ENCODE data around the gene DGLUCY. TPM values are rescaled to one million over a fixed set of nuclear protein-coding genes. Genes with fewer than 3 reads are reported as not detected.

The DGLUCY gene
- total and polyA plus RNA-seq, 2 donors (not counting 1 experiment from before 2014, with no cell fraction given), result 91.5 to 103 TPM

DNA sequence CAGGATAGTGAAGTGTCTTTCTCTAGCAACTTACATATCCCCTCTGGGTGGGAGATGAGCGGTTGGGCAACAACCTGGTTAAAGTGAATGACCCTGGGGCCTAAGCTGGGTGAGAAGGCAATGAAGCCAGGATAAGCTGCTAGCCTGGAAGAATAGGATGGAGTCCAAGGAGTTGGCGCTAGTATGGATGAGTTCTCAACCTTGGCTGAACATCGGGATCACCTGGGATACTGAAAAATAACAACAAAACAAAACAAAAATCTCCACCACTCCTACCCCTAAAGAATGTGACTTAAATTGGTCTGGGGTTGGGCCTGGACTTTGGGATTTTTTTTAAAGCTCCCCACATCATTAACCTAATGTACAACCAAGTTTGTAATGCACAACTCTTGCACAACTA is 48.6 kb upstream of the DGLUCY start:
- no peak overlapping the region for H3K4me2 ChIP-seq (replicated peaks; ENCODE audit: low read depth, low read length, poor library complexity, severe bottlenecking)
- no peaks in the 10 kb centered on the region for H4K20me1 ChIP-seq (ENCODE audit: control insufficient read depth, insufficient read depth, low read length, poor library complexity, severe bottlenecking)
- no peak overlapping the region for H3K9ac ChIP-seq (ENCODE audit: low read length)
- no CpG with 5 or more reads among the region's 3 CpGs for WGBS (ENCODE audit: insufficient coverage)
- intact Hi-C loops (cut with micrococcal nuclease), result loop anchor here (10.0 kb wide), 2 partner anchors 310 to 770 kb away; no protein-coding TSS in a partner anchor
- H3K27me3 ChIP-seq (replicated peaks in 1 of 4; ENCODE audit: control extremely low read depth in 1 of 4, control insufficient read depth in 3 of 4, insufficient read depth in 4 of 4, low read length in 3 of 4), result no peaks in the 10 kb centered on the region
- H3K79me2 ChIP-seq (ENCODE audit: control insufficient read depth, insufficient read depth, low read length), result peaks cover 31% of the 10 kb centered on the region
- DNase-seq (no peak), ATAC-seq (ENCODE audit: low read depth) (no peak)
- no peak overlapping the region for H3K4me3 Mint-ChIP-seq
- H3K9me3 Mint-ChIP-seq (ENCODE audit: insufficient read depth), result no peaks in the 10 kb centered on the region
- H3K4me1 ChIP-seq (ENCODE audit: control insufficient read depth in 2 of 2, insufficient read depth in 2 of 2, low read length in 2 of 2), result peaks cover 27 to 34% of the 10 kb centered on the region in 2 donors
- H2AFZ ChIP-seq (ENCODE audit: insufficient read depth, low read depth, low read length, poor library complexity, severe bottlenecking), result no peak overlapping the region
- ChIA-PET CTCF (interaction anchor here (0.9 to 2.8 kb wide), 3 partner anchors 39 to 163 kb away, joined by 3 to 11 read pairs (median 3); no protein-coding TSS in a partner anchor), POLR2A (no interaction called here)
- TF ChIP-seq, protein P1, sequence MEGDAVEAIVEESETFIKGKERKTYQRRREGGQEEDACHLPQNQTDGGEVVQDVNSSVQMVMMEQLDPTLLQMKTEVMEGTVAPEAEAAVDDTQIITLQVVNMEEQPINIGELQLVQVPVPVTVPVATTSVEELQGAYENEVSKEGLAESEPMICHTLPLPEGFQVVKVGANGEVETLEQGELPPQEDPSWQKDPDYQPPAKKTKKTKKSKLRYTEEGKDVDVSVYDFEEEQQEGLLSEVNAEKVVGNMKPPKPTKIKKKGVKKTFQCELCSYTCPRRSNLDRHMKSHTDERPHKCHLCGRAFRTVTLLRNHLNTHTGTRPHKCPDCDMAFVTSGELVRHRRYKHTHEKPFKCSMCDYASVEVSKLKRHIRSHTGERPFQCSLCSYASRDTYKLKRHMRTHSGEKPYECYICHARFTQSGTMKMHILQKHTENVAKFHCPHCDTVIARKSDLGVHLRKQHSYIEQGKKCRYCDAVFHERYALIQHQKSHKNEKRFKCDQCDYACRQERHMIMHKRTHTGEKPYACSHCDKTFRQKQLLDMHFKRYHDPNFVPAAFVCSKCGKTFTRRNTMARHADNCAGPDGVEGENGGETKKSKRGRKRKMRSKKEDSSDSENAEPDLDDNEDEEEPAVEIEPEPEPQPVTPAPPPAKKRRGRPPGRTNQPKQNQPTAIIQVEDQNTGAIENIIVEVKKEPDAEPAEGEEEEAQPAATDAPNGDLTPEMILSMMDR (IDR thresholded peaks at IDR 0.05), result no peak
- TF ChIP-seq EZH2 (IDR thresholded peaks at IDR 0.05; ENCODE audit: borderline replicate concordance, insufficient read depth, low read depth, low read length, poor library complexity, severe bottlenecking), result no peak
- no peak overlapping the region for H3K27ac ChIP-seq (ENCODE audit: low read length in 2 of 2)
- no peak overlapping the region for H3K4me3 ChIP-seq (ENCODE audit: control extremely low read depth in 1 of 5, extremely low read depth in 1 of 5, insufficient read depth in 1 of 5, low read depth in 2 of 5, low read length in 4 of 5)
- H3K9me3 ChIP-seq (ENCODE audit: control extremely low read depth in 1 of 3, control insufficient read depth in 2 of 3, insufficient read depth in 1 of 3, low read length in 2 of 3), result peaks cover 0 to 4% (median 0%) of the 10 kb centered on the region in 3 donors
- H3K4me1 Mint-ChIP-seq, result peaks cover 30% of the 10 kb centered on the region
- no peaks in the 10 kb centered on the region for H3K27me3 Mint-ChIP-seq
- no peaks in the 10 kb centered on the region for H3K36me3 ChIP-seq (replicated peaks in 1 of 2; ENCODE audit: control extremely low read depth in 1 of 2, control insufficient read depth in 1 of 2, extremely low read depth in 1 of 2, insufficient read depth in 2 of 2, low read length in 1 of 2)
- no peak overlapping the region for H3K27ac Mint-ChIP-seq

DNA sequence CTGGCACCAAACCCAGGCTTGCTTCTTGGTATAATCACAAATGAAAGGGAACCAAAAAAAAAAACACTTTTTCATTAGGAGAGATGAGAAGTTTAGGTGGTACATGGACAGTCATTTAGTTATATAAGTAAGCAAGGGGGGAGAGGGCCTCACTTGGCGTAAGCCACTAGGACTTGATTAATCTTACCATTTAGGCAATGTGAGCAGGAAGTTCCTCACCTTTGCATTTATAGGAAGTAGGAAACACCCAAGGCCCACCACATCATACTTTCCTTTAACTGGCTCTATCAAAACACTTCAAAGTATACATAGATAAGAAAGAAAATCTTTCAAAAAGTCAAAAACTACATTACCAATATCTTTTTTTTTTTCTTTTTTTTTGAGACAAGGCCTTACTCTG is 46.7 kb upstream of the DGLUCY start:
- peak; percentile 24 for ATAC-seq (ENCODE audit: low read depth)
- Histone ChIP-seq H3K79me2 (ENCODE audit: control insufficient read depth, insufficient read depth, low read length) (peaks cover 31% of the 10 kb centered on the region), H3K36me3 (replicated peaks in 1 of 2; ENCODE audit: control extremely low read depth in 1 of 2, control insufficient read depth in 1 of 2, extremely low read depth in 1 of 2, insufficient read depth in 2 of 2, low read length in 1 of 2) (no peaks in the 10 kb centered on the region), H3K4me3 (ENCODE audit: control extremely low read depth in 1 of 5, extremely low read depth in 1 of 5, insufficient read depth in 1 of 5, low read depth in 2 of 5, low read length in 4 of 5) (no peak overlapping the region), H3K27me3 (replicated peaks in 1 of 4; ENCODE audit: control extremely low read depth in 1 of 4, control insufficient read depth in 3 of 4, insufficient read depth in 4 of 4, low read length in 3 of 4) (no peaks in the 10 kb centered on the region), H3K4me2 (replicated peaks; ENCODE audit: low read depth, low read length, poor library complexity, severe bottlenecking) (peak overlapping the region; percentile 7), H3K27ac (ENCODE audit: low read length in 2 of 2) (no peak overlapping the region), H4K20me1 (ENCODE audit: control insufficient read depth, insufficient read depth, low read length, poor library complexity, severe bottlenecking) (no peaks in the 10 kb centered on the region), H2AFZ (ENCODE audit: insufficient read depth, low read depth, low read length, poor library complexity, severe bottlenecking) (peak overlapping the region; percentile 1), H3K9me3 (ENCODE audit: control extremely low read depth in 1 of 3, control insufficient read depth in 2 of 3, insufficient read depth in 1 of 3, low read length in 2 of 3) (peaks cover 0 to 4% (median 2%) of the 10 kb centered on the region in 3 donors), H3K9ac (ENCODE audit: low read length) (no peak overlapping the region), H3K4me1 (ENCODE audit: control insufficient read depth in 2 of 2, insufficient read depth in 2 of 2, low read length in 2 of 2) (peaks cover 17 to 23% of the 10 kb centered on the region in 2 donors)
- ChIA-PET POLR2A (no interaction called here), CTCF (no interaction called here)
- intact Hi-C loops (cut with micrococcal nuclease), result loop anchor here (10.0 kb wide), 2 partner anchors 312 to 768 kb away; no protein-coding TSS in a partner anchor
- TF ChIP-seq, protein P1 (IDR thresholded peaks at IDR 0.05), result no peak
- TF ChIP-seq EZH2 (IDR thresholded peaks at IDR 0.05; ENCODE audit: borderline replicate concordance, insufficient read depth, low read depth, low read length, poor library complexity, severe bottlenecking), result no peak
- Mint-ChIP-seq H3K4me1 (peaks cover 30% of the 10 kb centered on the region), H3K4me3 (no peak overlapping the region), H3K27me3 (no peaks in the 10 kb centered on the region), H3K9me3 (ENCODE audit: insufficient read depth) (no peaks in the 10 kb centered on the region), H3K27ac (no peak overlapping the region)
- DNase-seq, result no peak
- no CpG with 5 or more reads among the region's 1 CpG for WGBS (ENCODE audit: insufficient coverage)
